Measurements from ENCODE around the gene AUTS2.

GRCh38 chr7:70699271-70699670, 1101.0 kb downstream of the AUTS2 start:
- TF ChIP-seq EZH2phosphoT487 (IDR thresholded peaks at IDR 0.05; ENCODE audit: borderline replicate concordance) (no peak), CTCF (conservative IDR thresholded peaks at IDR 0.05; ENCODE audit: low read length) (no peak)
